Stomach (tissue), 9 donors: ENCODE results near the gene WWOX. TPM values are rescaled to one million over a fixed set of nuclear protein-coding genes. Genes with fewer than 3 reads are reported as not detected.

ENCODE experiments used
- DNase-seq, 2 donors: peaks; one replicate each; pipeline versions ENCODE4 v3.0.0 to v3.0.0-alpha.2; 2013 to 2019
- H3K27ac ChIP-seq, 5 donors: fragments of 200-600 bp in 4 of 5; sonication (generic) in 4 of 5; one replicate each; pipeline ENCODE4 v1.5.1; 2013 to 2019; ENCODE audit warnings: mild to moderate bottlenecking in 1 of 5, moderate library complexity in 1 of 5
- H3K27me3 ChIP-seq, 3 donors: fragments of 200-600 bp; sonication (generic); one replicate each; pipeline ENCODE4 v1.5.1; 2017 to 2019; ENCODE audit warnings: mixed run types in 1 of 3
- H3K36me3 ChIP-seq, 4 donors: fragments of 200-600 bp; sonication (generic); 1 replicate in 3 of 4; 2 replicates in 1 of 4; pipeline ENCODE4 v1.5.1; 2016 to 2019
- H3K4me1 ChIP-seq, 4 donors: fragments of 200-600 bp; sonication (generic); one replicate each; pipeline ENCODE4 v1.5.1; 2016 to 2019
- H3K4me3 ChIP-seq, 4 donors: fragments of 200-600 bp; sonication (generic) in 3 of 4; one replicate each; pipeline ENCODE4 v1.5.1; 2016 to 2019; ENCODE audit warnings: mild to moderate bottlenecking in 1 of 4
- H3K9me3 ChIP-seq, 4 donors: fragments of 200-600 bp; sonication (generic); one replicate each; pipeline ENCODE4 v1.5.1; 2016 to 2019
- EP300 ChIP-seq: sonication (generic); formaldehyde crosslinking; IDR thresholded peaks from one replicate; pipeline ENCODE4 v1.6.1; 2017; ENCODE audit warnings: antibody characterized with exemption
- POLR2A ChIP-seq, 4 donors: fragments of 450-650 bp; IDR thresholded peaks; one replicate each; pipeline ENCODE4 v1.6.1; 2016; ENCODE audit warnings: antibody characterized with exemption in 4 of 4, control low read depth in 2 of 4, mild to moderate bottlenecking in 1 of 4, moderate library complexity in 1 of 4
- POLR2AphosphoS5 ChIP-seq, 3 donors: sonication (generic); formaldehyde crosslinking; IDR thresholded peaks; one replicate each; pipeline ENCODE4 v1.6.1; 2016; ENCODE audit warnings: antibody characterized with exemption in 3 of 3
- WGBS, 5 donors: extraction: QIAGEN DNeasy Blood & Tissue Kit in 3 of 5; methylation state at CpG; one replicate each; pipeline versions ENCODE4 v1.1.5 to v1.1.7; 2013 to 2018; 5-methylcytosine and 5-hydroxymethylcytosine counted together
- intact Hi-C: fragments of 100-400 bp; cut with DNase I; formaldehyde crosslinking; loops from one replicate; pipeline ENCODE4 v1.15.1; 2023; ENCODE audit warnings: low total_unique reads
- polyA plus RNA-seq, 3 donors: library from polyadenylated mRNA; stranded (reverse); fragments of 200-250 nt; gene quantifications; one replicate each; pipeline ENCODE4 v1.2.3, GENCODE V29; 2013
- total RNA-seq, 5 donors: library from RNA; depleted of rRNA; stranded (reverse); fragments of >200 nt; gene quantifications; one replicate each; pipeline versions ENCODE4 v1.1.0 to v1.2.3, GENCODE V29; 2014 to 2016
- TF ChIP-seq, protein P1 (sequence below), 7 experiments: fragments of 450-650 bp in 4 of 7; fragments of 200-600 bp in 3 of 7; sonication (generic) in 3 of 7; IDR thresholded peaks; one replicate each; pipeline ENCODE4 v1.5.1; 2016 to 2019; ENCODE audit warnings: antibody characterized with exemption in 7 of 7, control low read depth in 2 of 7, mild to moderate bottlenecking in 1 of 7
- donor health status: healthy with polysubstance abuse.
- donor health status: Bipolar disorder and iron deficiency.
- donor health status: healthy.

The WWOX gene
- total and polyA plus RNA-seq, 8 donors: 7.7 to 129 (median 48.7) TPM

DNA sequence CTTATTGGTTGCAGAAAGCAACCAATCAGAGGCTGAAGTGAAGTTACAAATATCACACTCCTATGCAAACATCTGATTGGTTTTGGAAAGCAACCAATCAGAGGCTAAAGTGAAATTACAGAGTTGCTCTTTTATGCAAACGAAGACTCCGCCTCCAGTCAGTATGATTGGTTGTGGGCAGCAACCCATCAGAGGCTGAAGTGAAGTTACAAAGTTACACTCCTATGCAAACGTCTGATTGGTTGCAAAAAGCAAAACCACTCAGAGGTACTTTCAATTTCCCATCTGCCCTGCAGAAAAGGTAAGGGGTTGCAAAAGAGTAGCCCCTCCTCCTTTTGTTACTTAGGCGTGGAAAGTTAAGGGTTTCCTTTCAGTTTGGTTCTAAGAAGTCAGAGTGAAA lies 803.8 kb downstream of the WWOX start:
- Histone ChIP-seq H3K9me3 (no peaks in the 10 kb centered on the region), H3K27me3 (no peaks in the 10 kb centered on the region), H3K4me3 (no peak overlapping the region), H3K27ac (no peak overlapping the region), H3K36me3 (no peaks in the 10 kb centered on the region), H3K4me1 (peaks cover 0 to 12% (median 5%) of the 10 kb centered on the region in 4 donors)
- 73 to 82% (median 78%) methylated on average over 4 of the region's 4 CpGs for WGBS, 5 donors
- intact Hi-C loops: no loop called here
- no peak for DNase-seq
- TF ChIP-seq EP300 (no peak), POLR2A (IDR thresholded peaks at IDR 0.05) (no peak), POLR2AphosphoS5 (IDR thresholded peaks at IDR 0.05) (no peak)
- TF ChIP-seq, protein P1, sequence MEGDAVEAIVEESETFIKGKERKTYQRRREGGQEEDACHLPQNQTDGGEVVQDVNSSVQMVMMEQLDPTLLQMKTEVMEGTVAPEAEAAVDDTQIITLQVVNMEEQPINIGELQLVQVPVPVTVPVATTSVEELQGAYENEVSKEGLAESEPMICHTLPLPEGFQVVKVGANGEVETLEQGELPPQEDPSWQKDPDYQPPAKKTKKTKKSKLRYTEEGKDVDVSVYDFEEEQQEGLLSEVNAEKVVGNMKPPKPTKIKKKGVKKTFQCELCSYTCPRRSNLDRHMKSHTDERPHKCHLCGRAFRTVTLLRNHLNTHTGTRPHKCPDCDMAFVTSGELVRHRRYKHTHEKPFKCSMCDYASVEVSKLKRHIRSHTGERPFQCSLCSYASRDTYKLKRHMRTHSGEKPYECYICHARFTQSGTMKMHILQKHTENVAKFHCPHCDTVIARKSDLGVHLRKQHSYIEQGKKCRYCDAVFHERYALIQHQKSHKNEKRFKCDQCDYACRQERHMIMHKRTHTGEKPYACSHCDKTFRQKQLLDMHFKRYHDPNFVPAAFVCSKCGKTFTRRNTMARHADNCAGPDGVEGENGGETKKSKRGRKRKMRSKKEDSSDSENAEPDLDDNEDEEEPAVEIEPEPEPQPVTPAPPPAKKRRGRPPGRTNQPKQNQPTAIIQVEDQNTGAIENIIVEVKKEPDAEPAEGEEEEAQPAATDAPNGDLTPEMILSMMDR (IDR thresholded peaks at IDR 0.05): no peak

DNA sequence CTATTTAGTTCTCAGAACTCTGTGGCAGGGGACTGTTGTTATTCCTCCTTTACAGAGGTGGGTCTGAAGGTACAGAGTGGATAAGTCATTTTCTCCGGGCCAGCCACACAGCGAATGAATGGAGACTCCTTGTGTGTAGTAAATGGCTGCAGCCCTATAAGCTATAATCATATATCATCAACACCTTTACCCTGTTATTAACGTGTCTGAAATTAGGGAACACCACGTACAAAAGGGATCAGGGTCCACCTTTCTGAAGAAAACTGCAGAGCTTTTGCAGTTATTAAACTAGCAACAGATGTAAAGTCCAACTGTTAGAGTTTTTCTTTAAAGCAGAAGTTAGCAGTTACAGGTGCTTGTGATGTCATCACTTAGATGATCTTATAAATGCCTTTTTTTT lies 804.4 kb downstream of the WWOX start:
- H3K27me3 ChIP-seq: no peaks in the 10 kb centered on the region
- WGBS, 5 donors: 72 to 94% (median 91%) methylated on average over 4 of the region's 4 CpGs
- no peak overlapping the region for H3K27ac ChIP-seq
- H3K4me1 ChIP-seq: peaks cover 0 to 12% (median 5%) of the 10 kb centered on the region in 4 donors
- no peak overlapping the region for H3K4me3 ChIP-seq
- H3K36me3 ChIP-seq: no peaks in the 10 kb centered on the region
- intact Hi-C loops: no loop called here
- no peaks in the 10 kb centered on the region for H3K9me3 ChIP-seq
- TF ChIP-seq, protein P1 (IDR thresholded peaks at IDR 0.05): no peak
- TF ChIP-seq POLR2AphosphoS5 (IDR thresholded peaks at IDR 0.05): no peak
- no peak for TF ChIP-seq POLR2A (IDR thresholded peaks at IDR 0.05)
- no peak for TF ChIP-seq EP300
- no peak for DNase-seq

DNA sequence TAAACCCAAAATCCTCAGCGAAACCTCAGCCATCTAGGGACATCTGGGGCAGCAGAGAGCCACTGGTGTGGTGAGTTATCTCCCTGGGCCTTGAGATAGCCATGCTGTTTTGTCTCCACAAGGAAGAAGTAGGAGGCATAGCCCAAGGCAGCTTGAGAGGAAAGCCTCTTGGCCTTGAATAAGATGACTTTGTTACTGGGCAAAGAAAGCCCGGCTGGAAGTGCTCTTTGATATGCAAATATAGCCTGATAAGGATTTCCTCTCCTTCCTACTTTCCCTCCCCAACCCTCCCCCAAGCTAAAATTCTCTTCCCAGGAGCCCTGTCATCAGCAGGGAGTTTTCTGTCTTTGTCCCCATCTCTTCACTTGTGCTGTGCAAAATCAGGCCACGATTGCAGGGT lies 806.7 kb downstream of the WWOX start:
- Histone ChIP-seq H3K4me3 (no peak overlapping the region), H3K4me1 (peaks cover 0 to 10% (median 2%) of the 10 kb centered on the region in 4 donors), H3K27me3 (no peaks in the 10 kb centered on the region), H3K27ac (no peak overlapping the region), H3K36me3 (no peaks in the 10 kb centered on the region), H3K9me3 (no peaks in the 10 kb centered on the region)
- WGBS, 5 donors: 39 to 63% (median 59%) methylated on average over 3 of the region's 3 CpGs
- no peak for DNase-seq
- intact Hi-C loops: no loop called here
- TF ChIP-seq POLR2A (IDR thresholded peaks at IDR 0.05) (no peak), EP300 (no peak)
- TF ChIP-seq, protein P1 (IDR thresholded peaks at IDR 0.05): no peak

DNA sequence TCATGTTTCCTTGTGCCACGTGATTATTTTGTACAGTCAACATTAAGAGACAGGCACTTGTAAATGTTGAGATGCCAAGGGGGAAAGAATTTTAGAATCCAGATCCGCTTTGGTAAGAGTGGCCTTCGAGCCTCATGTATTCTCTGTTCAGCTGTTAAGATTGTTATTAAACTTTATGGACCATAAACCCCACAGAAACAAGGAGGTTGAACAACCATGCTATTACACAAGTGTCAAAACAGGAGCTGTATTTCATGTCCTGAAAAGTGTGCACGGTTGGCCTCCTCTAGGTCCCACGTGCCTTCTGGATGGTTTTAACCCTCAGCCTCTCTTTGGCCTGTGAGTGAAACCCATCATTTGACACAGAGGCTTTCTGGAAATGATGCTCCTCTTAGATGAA lies 809.8 kb downstream of the WWOX start:
- intact Hi-C loops: no loop called here
- 79 to 89% (median 82%) methylated on average over 5 of the region's 5 CpGs for WGBS, 5 donors
- no peak for TF ChIP-seq EP300
- TF ChIP-seq, protein P1 (IDR thresholded peaks at IDR 0.05): no peak
- no peak for TF ChIP-seq POLR2AphosphoS5 (IDR thresholded peaks at IDR 0.05)
- TF ChIP-seq POLR2A (IDR thresholded peaks at IDR 0.05): no peak

More for the DNA sequence above, 809.8 kb downstream of the WWOX start:
- H3K27ac ChIP-seq: no peak overlapping the region
- no peaks in the 10 kb centered on the region for H3K27me3 ChIP-seq
- no peaks in the 10 kb centered on the region for H3K9me3 ChIP-seq
- peaks cover 0 to 10% (median 0%) of the 10 kb centered on the region in 4 donors for H3K4me1 ChIP-seq
- H3K36me3 ChIP-seq: no peaks in the 10 kb centered on the region
- no peak for DNase-seq
- no peak overlapping the region for H3K4me3 ChIP-seq
